ENCODE measurements around the gene LPAR2. TPM values are rescaled to one million over a fixed set of nuclear protein-coding genes. Genes with fewer than 3 reads are reported as not detected.

LPAR2 gene
- total and polyA plus RNA-seq, 2 of the 13 experiments (the other 11 are each of a cell fraction or from before 2014, with no cell fraction given): 0.86 to 3.6 TPM

GRCh38 chr19:19644054-19644388 lies 16.0 kb upstream of the LPAR2 start:
- TF ChIP-seq RBM22 (optimal IDR thresholded peaks at IDR 0.05; ENCODE audit: low read length): peak; percentile 89
- TF ChIP-seq KDM1A (CRISPR knock-in tag; IDR thresholded peaks at IDR 0.05): no peak
- no peak for TF ChIP-seq DDIT3 (CRISPR knock-in tag; IDR thresholded peaks at IDR 0.05)
- no peak for TF ChIP-seq ZNF543 (CRISPR knock-in tag; IDR thresholded peaks at IDR 0.05)
- TF ChIP-seq GATAD2A (CRISPR knock-in tag; IDR thresholded peaks at IDR 0.05): 0 out of 2 replicates have a peak, but pooled peaks have one; percentile 18
- 0 out of 4 replicates have a peak, but pooled peaks of 1 of the 2 experiments have one; percentile 13 for TF ChIP-seq HMGXB4 (CRISPR knock-in tag; IDR thresholded peaks at IDR 0.05; ENCODE audit: borderline replicate concordance in 1 of 2, low read depth in 1 of 2)
- no peak for ATAC-seq

More at GRCh38 chr19:19644054-19644388, 16.0 kb upstream of the LPAR2 start:
- FAIRE-seq (no peak), DNase-seq (ENCODE audit: low spot score) (no peak)
- intact Hi-C loops (cut with micrococcal nuclease; ENCODE audit: unreplicated experiment) (loop anchor here (5.0 kb wide), 1 partner anchor 112 kb away; no protein-coding TSS in a partner anchor), in situ Hi-C loops (cut with HindIII; ENCODE audit: extremely low pct_ligation_motif_present, low pct_unique_long_range_greater_than_20kb) (loop anchor here (5.0 kb wide), 1 partner anchor 107 kb away; the partner anchor contains the start of gene CILP2)
- Histone ChIP-seq H3K4me1 (ENCODE audit: insufficient read depth, low read length) (no peaks in the 10 kb centered on the region), H3K36me3 (replicated peaks in 1 of 2; ENCODE audit: control insufficient read depth in 1 of 2, insufficient read depth in 2 of 2, low read length in 2 of 2) (peaks cover 6 to 36% of the 10 kb centered on the region in 2 experiments; a peak in 4 of 5 replicates), H3K79me2 (ENCODE audit: insufficient read depth, low read length) (no peaks in the 10 kb centered on the region), H3K27ac (ENCODE audit: extremely low read length, insufficient read depth, low read length) (no peak overlapping the region), H3K4me2 (ENCODE audit: low read depth, low read length) (peak overlapping the region; percentile 87), H4K20me1 (ENCODE audit: insufficient read depth, low read length) (no peaks in the 10 kb centered on the region), H3K9ac (ENCODE audit: insufficient read depth, low read depth, low read length) (no peak overlapping the region), H3K4me3 (replicated peaks in 1 of 3; ENCODE audit: insufficient read depth in 1 of 3, low read depth in 2 of 3, low read length in 3 of 3) (peak overlapping the region in 2 of 3 experiments; percentile 86 to 88; a peak in 4 of 6 replicates), H3K9me3 (ENCODE audit: low read length) (no peaks in the 10 kb centered on the region), H2AFZ (ENCODE audit: low read length) (no peak overlapping the region), H3K27me3 (ENCODE audit: control insufficient read depth in 1 of 2, insufficient read depth in 2 of 2, low read length in 2 of 2) (no peaks in the 10 kb centered on the region)
- POLR2A ChIA-PET: interaction anchor here (1.0 to 1.3 kb wide), 3 partner anchors 112 to 258 kb away, joined by 3 to 4 read pairs (median 3); no protein-coding TSS in a partner anchor
- BruUV-seq (replicated peaks): no TSS peak
- 70% methylated on average over 2 of the region's 5 CpGs for WGBS (ENCODE audit: low lambda C conversion rate)
- CTCF ChIA-PET (ENCODE audit: low intra/inter-chr PET ratio, low total read pairs): interaction anchor here (0.8 to 2.4 kb wide), 2 partner anchors 81 to 112 kb away, joined by 3 to 23 read pairs; no protein-coding TSS in a partner anchor

All from HepG2 (cell line).